ENCODE results near the gene TRIM45.
"Not testable (repeated sequence)": the region's sequence is repeated elsewhere in the genome, so short reads cannot be mapped to it uniquely, and the experiment has no call there.

TRIM45 gene

GRCh38 chr1:117116784-117117130 lies 4.8 kb downstream of the TRIM45 start:
- H3K36me3 ChIP-seq (ENCODE audit: control insufficient read depth, insufficient read depth, low read length): peaks cover 61% of the 10 kb centered on the region
- peaks cover 15% of the 10 kb centered on the region for H3K4me1 ChIP-seq (ENCODE audit: control insufficient read depth, insufficient read depth, low read length)
- no peaks in the 10 kb centered on the region for H3K27me3 ChIP-seq (ENCODE audit: control insufficient read depth, insufficient read depth, low read length)
- no peaks in the 10 kb centered on the region for H3K9me3 ChIP-seq (ENCODE audit: control insufficient read depth, insufficient read depth, low read depth, low read length)
- no peak overlapping the region for H3K9ac ChIP-seq (ENCODE audit: low read length)
- no peak overlapping the region for H3K27ac ChIP-seq (ENCODE audit: low read depth, low read length)
- H3K4me3 ChIP-seq (ENCODE audit: low read depth, low read length): no peak overlapping the region

DNA sequence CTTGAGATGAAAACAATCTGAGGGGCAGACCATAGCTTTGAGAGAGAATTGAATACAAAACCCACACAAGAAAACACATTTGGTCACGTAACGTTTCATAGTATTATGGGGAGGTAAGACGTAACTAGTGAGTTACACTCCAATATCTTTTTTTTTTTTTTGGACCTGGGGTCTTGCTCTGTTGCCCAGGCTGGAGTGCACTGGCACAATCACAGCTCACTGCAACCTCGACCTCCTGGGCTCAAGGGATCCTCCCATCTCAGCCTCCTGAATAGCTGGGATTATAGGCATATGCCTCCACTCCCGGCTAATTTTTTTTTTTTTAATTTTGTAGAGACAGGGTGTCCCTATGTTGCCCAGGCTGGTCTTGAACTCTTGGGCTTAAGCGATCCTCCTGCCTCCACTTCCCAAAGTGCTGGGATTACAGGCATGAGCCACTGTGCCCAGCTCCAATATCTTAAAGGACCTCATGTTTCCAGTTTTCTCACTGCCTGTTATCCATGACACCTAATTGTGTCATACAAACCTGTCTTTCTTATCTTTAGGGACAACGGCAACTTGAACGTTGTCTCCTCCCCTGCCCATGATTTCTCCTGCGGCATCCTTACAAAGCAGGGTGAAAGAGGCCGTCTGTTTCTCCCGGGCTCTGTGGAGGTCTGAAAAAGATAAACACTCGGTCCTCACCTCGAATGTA lies 5.3 kb downstream of the TRIM45 start:
- Histone ChIP-seq H3K9me3 (ENCODE audit: control insufficient read depth, insufficient read depth, low read depth, low read length) (no peaks in the 10 kb centered on the region), H3K4me3 (ENCODE audit: low read depth, low read length) (no peak overlapping the region), H3K9ac (ENCODE audit: low read length) (no peak overlapping the region), H3K27ac (ENCODE audit: low read depth, low read length) (no peak overlapping the region), H3K36me3 (ENCODE audit: control insufficient read depth, insufficient read depth, low read length) (peaks cover 64% of the 10 kb centered on the region), H3K27me3 (ENCODE audit: control insufficient read depth, insufficient read depth, low read length) (no peaks in the 10 kb centered on the region), H3K4me1 (ENCODE audit: control insufficient read depth, insufficient read depth, low read length) (peaks cover 15% of the 10 kb centered on the region)

DNA sequence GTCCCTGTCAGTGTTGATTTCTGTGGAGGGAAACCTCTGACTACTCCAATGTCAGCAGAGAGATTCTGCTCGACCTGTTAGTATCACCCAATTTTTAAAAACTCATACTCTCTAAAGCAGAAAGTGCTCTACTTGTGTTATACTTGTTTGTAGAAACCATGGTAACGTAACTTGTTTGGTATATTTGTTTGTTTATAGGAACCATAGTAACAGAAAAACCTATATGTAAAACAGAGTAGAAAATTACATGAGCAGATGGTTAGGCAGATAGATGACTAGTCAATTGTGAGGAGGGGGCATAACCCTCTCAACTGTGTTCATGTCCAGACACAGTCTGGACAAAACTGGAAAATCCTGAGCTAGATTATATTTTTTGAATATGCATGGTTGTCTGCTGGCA lies 6.7 kb downstream of the TRIM45 start:
- Histone ChIP-seq H3K9me3 (ENCODE audit: control insufficient read depth, insufficient read depth, low read depth, low read length) (no peaks in the 10 kb centered on the region), H3K36me3 (ENCODE audit: control insufficient read depth, insufficient read depth, low read length) (peaks cover 77% of the 10 kb centered on the region), H3K27me3 (ENCODE audit: control insufficient read depth, insufficient read depth, low read length) (no peaks in the 10 kb centered on the region), H3K9ac (ENCODE audit: low read length) (no peak overlapping the region), H3K27ac (ENCODE audit: low read depth, low read length) (no peak overlapping the region), H3K4me1 (ENCODE audit: control insufficient read depth, insufficient read depth, low read length) (peaks cover 9% of the 10 kb centered on the region), H3K4me3 (ENCODE audit: low read depth, low read length) (no peak overlapping the region)

DNA sequence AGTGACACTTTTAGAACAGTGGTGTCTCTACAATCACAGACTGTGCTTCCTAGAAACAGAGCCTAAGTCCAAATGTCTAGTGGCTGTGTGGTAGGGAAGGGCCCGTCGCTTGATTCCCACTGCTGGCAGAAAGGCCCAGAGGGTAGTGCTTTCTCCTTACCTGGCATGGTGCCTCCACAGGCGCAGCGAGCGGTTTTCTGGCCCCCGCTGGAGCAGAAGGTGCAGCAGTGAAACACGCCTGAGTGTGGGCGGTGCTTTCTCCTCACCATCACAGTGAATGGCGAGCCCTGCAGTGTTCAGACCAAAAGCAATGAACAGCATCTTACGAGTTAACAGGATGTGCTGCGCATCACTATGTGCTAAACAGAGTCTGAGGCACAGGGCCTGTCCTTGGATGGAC lies 8.3 kb downstream of the TRIM45 start:
- Histone ChIP-seq H3K9me3 (ENCODE audit: control insufficient read depth, insufficient read depth, low read depth, low read length) (no peaks in the 10 kb centered on the region), H3K9ac (ENCODE audit: low read length) (no peak overlapping the region), H3K4me1 (ENCODE audit: control insufficient read depth, insufficient read depth, low read length) (peaks cover 9% of the 10 kb centered on the region), H3K36me3 (ENCODE audit: control insufficient read depth, insufficient read depth, low read length) (peaks cover 90% of the 10 kb centered on the region), H3K4me3 (ENCODE audit: low read depth, low read length) (no peak overlapping the region), H3K27me3 (ENCODE audit: control insufficient read depth, insufficient read depth, low read length) (no peaks in the 10 kb centered on the region), H3K27ac (ENCODE audit: low read depth, low read length) (no peak overlapping the region)

DNA sequence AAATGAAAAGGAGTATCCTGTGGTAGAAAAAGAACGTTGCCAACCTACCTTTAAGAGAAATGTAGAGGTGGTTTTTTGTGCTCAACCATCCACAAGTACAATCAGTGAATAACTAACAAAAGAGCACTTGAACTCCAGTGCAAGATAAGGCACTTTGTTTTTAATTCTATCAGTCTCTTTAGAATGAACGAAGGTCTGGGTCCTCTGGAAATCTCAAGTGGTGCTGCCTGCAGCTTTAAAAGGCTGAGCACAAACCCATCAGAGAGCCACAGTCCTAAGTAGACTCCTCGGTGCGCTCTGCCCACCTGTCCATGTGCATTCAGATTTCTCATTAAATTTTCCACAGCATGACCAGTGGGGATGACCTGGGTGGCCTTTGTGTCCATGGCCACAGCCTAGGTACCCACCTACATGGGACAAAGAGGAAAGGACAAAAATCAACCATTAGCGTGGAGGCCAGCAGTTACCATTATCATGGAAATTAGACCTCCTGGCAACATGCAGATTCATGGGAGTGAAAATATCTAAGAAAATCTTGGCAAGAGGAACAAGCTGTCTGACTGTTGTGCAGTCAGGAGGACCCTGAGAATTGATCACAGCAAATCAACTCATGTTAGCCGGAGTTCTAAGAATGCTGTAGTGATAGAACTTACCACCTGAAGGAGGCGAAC lies 9.4 kb downstream of the TRIM45 start:
- no peaks in the 10 kb centered on the region for H3K9me3 ChIP-seq (ENCODE audit: control insufficient read depth, insufficient read depth, low read depth, low read length)
- peaks cover 9% of the 10 kb centered on the region for H3K4me1 ChIP-seq (ENCODE audit: control insufficient read depth, insufficient read depth, low read length)
- no peak overlapping the region for H3K4me3 ChIP-seq (ENCODE audit: low read depth, low read length)
- no peak overlapping the region for H3K9ac ChIP-seq (ENCODE audit: low read length)
- no peak overlapping the region; the same call in 1 of the 2 replicates for H3K27ac ChIP-seq (ENCODE audit: low read depth, low read length)
- peaks cover 86% of the 10 kb centered on the region for H3K36me3 ChIP-seq (ENCODE audit: control insufficient read depth, insufficient read depth, low read length)
- no peaks in the 10 kb centered on the region for H3K27me3 ChIP-seq (ENCODE audit: control insufficient read depth, insufficient read depth, low read length)

DNA sequence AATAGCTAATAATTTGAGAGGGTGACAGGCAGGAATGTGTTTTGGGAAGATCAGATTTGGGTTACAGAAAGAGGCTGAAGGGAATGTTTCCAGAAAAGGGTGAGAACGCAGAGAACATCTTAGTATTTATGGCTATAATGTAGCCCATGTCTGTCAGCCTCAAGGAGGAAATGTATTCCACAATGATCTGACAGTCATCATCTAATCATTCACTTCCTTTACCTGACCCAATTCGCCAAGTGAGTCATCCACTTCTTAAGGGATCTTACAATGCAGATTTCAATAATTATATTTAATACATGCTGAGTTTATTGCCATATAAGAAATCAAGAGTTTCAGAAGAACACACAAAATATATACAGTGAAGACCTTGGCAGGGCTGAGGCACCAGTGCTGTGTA lies 10.8 kb downstream of the TRIM45 start:
- H3K27ac ChIP-seq (ENCODE audit: low read depth, low read length): no peak overlapping the region
- peaks cover 85% of the 10 kb centered on the region for H3K36me3 ChIP-seq (ENCODE audit: control insufficient read depth, insufficient read depth, low read length)
- H3K4me3 ChIP-seq (ENCODE audit: low read depth, low read length): no peak overlapping the region
- H3K9me3 ChIP-seq (ENCODE audit: control insufficient read depth, insufficient read depth, low read depth, low read length): no peaks in the 10 kb centered on the region
- H3K9ac ChIP-seq (ENCODE audit: low read length): no peak overlapping the region
- peaks cover 9% of the 10 kb centered on the region for H3K4me1 ChIP-seq (ENCODE audit: control insufficient read depth, insufficient read depth, low read length)
- H3K27me3 ChIP-seq (ENCODE audit: control insufficient read depth, insufficient read depth, low read length): no peaks in the 10 kb centered on the region

DNA sequence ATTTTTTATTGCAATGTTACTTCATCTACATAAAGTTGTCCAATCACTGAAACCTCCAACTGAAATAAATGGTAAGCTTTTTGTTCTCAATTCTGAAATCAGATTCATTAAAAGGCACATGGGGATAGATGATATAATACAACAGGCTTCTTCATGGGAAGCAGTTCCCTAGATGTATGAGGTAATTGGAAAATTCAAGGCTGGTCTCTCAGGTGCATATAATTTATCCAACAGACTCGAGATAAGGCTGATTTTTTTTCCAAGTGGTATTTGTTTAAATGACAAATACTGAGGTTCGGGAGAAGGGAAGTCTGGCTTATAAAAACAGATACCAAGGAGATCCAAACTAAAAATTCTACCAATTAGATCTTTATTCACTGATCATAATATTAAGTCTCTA lies 14.2 kb downstream of the TRIM45 start:
- Histone ChIP-seq H3K4me3 (ENCODE audit: low read depth, low read length) (no peak overlapping the region), H3K4me1 (ENCODE audit: control insufficient read depth, insufficient read depth, low read length) (peaks cover 6% of the 10 kb centered on the region), H3K27me3 (ENCODE audit: control insufficient read depth, insufficient read depth, low read length) (no peaks in the 10 kb centered on the region), H3K9me3 (ENCODE audit: control insufficient read depth, insufficient read depth, low read depth, low read length) (no peaks in the 10 kb centered on the region), H3K36me3 (ENCODE audit: control insufficient read depth, insufficient read depth, low read length) (peaks cover 84% of the 10 kb centered on the region), H3K27ac (ENCODE audit: low read depth, low read length) (no peak overlapping the region), H3K9ac (ENCODE audit: low read length) (no peak overlapping the region)

GRCh38 chr1:117106478-117106877 lies 15.1 kb downstream of the TRIM45 start:
- Histone ChIP-seq H3K27ac (ENCODE audit: low read depth, low read length) (no peak overlapping the region), H3K9ac (ENCODE audit: low read length) (no peak overlapping the region), H3K36me3 (ENCODE audit: control insufficient read depth, insufficient read depth, low read length) (peaks cover 86% of the 10 kb centered on the region), H3K27me3 (ENCODE audit: control insufficient read depth, insufficient read depth, low read length) (no peaks in the 10 kb centered on the region), H3K4me1 (ENCODE audit: control insufficient read depth, insufficient read depth, low read length) (no peaks in the 10 kb centered on the region), H3K9me3 (ENCODE audit: control insufficient read depth, insufficient read depth, low read depth, low read length) (no peaks in the 10 kb centered on the region), H3K4me3 (ENCODE audit: low read depth, low read length) (no peak overlapping the region)

- Histone ChIP-seq H3K9me3 (ENCODE audit: control insufficient read depth, insufficient read depth, low read depth, low read length) (no peaks in the 10 kb centered on the region), H3K36me3 (ENCODE audit: control insufficient read depth, insufficient read depth, low read length) (peaks cover 87% of the 10 kb centered on the region), H3K4me1 (ENCODE audit: control insufficient read depth, insufficient read depth, low read length) (no peaks in the 10 kb centered on the region)
Measured at GRCh38 chr1:117105722-117106121, 15.8 kb downstream of the TRIM45 start.

GRCh38 chr1:117104986-117105385 lies 16.6 kb downstream of the TRIM45 start:
- H3K27me3 ChIP-seq (ENCODE audit: control insufficient read depth, insufficient read depth, low read length): no peaks in the 10 kb centered on the region
- no peaks in the 10 kb centered on the region for H3K9me3 ChIP-seq (ENCODE audit: control insufficient read depth, insufficient read depth, low read depth, low read length)
- no peak overlapping the region for H3K9ac ChIP-seq (ENCODE audit: low read length)
- no peak overlapping the region for H3K27ac ChIP-seq (ENCODE audit: low read depth, low read length)
- peaks cover 87% of the 10 kb centered on the region for H3K36me3 ChIP-seq (ENCODE audit: control insufficient read depth, insufficient read depth, low read length)
- no peaks in the 10 kb centered on the region for H3K4me1 ChIP-seq (ENCODE audit: control insufficient read depth, insufficient read depth, low read length)
- no peak overlapping the region for H3K4me3 ChIP-seq (ENCODE audit: low read depth, low read length)

More at GRCh38 chr1:117105722-117106121, 15.8 kb downstream of the TRIM45 start:
- Histone ChIP-seq H3K27ac (ENCODE audit: low read depth, low read length) (no peak overlapping the region), H3K9ac (ENCODE audit: low read length) (no peak overlapping the region), H3K27me3 (ENCODE audit: control insufficient read depth, insufficient read depth, low read length) (no peaks in the 10 kb centered on the region), H3K4me3 (ENCODE audit: low read depth, low read length) (no peak overlapping the region)

DNA sequence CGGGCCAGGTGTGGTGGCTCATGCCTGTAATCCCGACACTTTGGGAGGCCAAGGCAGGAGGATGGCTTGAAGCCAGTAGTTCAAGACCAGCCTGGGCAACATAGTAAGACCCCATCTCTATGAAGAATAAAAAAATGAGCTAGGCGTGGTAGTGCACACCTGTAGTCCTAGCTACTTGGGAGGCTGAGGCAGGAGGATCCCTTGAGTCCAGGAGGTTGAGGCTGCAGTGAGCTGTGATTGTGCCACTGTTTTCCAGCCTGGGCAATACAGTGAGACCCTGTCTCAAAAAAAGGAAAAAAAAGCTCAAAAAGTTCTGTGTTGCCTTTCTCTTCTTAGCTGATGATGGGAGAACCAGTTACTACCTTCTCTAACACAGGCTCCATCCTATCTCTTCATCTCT lies 19.7 kb downstream of the TRIM45 start:
- not testable (repeated sequence) for H3K4me3 ChIP-seq (ENCODE audit: low read depth, low read length); H3K27ac ChIP-seq (ENCODE audit: low read depth, low read length); H3K9me3 ChIP-seq (ENCODE audit: control insufficient read depth, insufficient read depth, low read depth, low read length); H3K27me3 ChIP-seq (ENCODE audit: control insufficient read depth, insufficient read depth, low read length); H3K4me1 ChIP-seq (ENCODE audit: control insufficient read depth, insufficient read depth, low read length); H3K9ac ChIP-seq (ENCODE audit: low read length)
- peaks cover 96% of the 10 kb centered on the region for H3K36me3 ChIP-seq (ENCODE audit: control insufficient read depth, insufficient read depth, low read length)

All from HUES6 (cell line).